Measurements from ENCODE around the gene IPO5. TPM values are rescaled to one million over a fixed set of nuclear protein-coding genes. Genes with fewer than 3 reads are reported as not detected.

IPO5 gene
- total RNA-seq, 1 experiment from 2014 or later: 247 TPM

DNA sequence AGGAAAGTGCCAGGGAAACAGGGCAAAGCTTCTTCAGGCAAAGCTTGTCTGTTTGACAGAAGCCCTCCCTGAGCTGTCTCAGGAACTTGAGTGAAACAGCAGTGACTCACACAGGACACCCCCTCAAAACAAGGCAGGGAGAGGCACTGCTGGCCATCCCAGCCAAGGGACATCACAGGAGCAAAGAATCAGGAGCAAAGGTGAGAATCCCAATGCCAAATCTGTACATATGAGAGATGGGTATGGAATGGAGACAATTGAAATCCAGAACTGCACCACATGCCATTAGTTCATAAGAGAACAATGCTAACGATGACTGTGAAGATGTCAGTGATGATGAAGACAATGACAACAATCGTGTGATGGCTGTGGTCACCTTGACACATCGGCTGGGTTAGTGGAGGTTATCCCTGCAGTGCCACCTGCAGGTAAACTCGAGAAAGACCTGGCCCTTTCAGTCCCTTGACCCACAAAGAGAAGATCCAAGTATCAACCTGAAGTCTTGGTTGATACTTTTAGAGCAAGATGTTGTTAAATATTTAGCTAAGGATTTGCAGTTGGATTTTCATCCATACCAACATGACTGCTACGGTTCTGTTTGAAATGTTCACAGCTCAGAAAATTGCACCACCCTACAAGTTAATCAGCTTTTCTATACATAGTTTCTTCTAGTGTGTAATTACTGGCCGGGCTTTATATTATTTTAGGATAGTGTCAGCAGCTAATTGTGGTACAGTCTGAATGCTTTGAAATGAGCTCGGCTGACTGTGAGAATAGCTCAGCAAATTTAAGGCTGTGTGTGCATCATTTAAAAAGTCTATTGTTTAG, 42.0 kb upstream of the IPO5 start:
- CTCF ChIA-PET: interaction anchor here (1.2 kb wide), 1 partner anchor 55 kb away, joined by 6 read pairs; no protein-coding TSS in a partner anchor
- Mint-ChIP-seq H3K27me3 (ENCODE audit: insufficient read depth, unreplicated experiment) (peaks cover 14% of the 10 kb centered on the region), H3K4me3 (ENCODE audit: unreplicated experiment) (no peak overlapping the region), H3K9me3 (ENCODE audit: unreplicated experiment) (peaks cover 17% of the 10 kb centered on the region), H3K4me1 (ENCODE audit: low read depth, unreplicated experiment) (no peaks in the 10 kb centered on the region), H3K27ac (ENCODE audit: unreplicated experiment) (no peak overlapping the region), H3K36me3 (ENCODE audit: insufficient read depth, unreplicated experiment) (no peaks in the 10 kb centered on the region)
- intact Hi-C loops (cut with micrococcal nuclease; ENCODE audit: unreplicated experiment): loop anchor here (1.0 kb wide), 1 partner anchor 56 kb away; no protein-coding TSS in a partner anchor
- Histone ChIP-seq H3K36me3 (ENCODE audit: control insufficient read depth, insufficient read depth, low read length) (no peaks in the 10 kb centered on the region), H3K27me3 (replicated peaks; ENCODE audit: control insufficient read depth, insufficient read depth, low read length) (no peaks in the 10 kb centered on the region), H3K4me3 (ENCODE audit: low read depth, low read length) (no peak overlapping the region), H3K9me3 (peaks cover 5% of the 10 kb centered on the region; the same call in 1 of the 2 replicates), H3K4me1 (no peaks in the 10 kb centered on the region)
- peak in 1 of 2 experiments; percentile 40 for DNase-seq
- POLR2A ChIA-PET: no interaction called here
- no TSS peak for BruUV-seq (replicated peaks)
- TF ChIP-seq, protein P1, sequence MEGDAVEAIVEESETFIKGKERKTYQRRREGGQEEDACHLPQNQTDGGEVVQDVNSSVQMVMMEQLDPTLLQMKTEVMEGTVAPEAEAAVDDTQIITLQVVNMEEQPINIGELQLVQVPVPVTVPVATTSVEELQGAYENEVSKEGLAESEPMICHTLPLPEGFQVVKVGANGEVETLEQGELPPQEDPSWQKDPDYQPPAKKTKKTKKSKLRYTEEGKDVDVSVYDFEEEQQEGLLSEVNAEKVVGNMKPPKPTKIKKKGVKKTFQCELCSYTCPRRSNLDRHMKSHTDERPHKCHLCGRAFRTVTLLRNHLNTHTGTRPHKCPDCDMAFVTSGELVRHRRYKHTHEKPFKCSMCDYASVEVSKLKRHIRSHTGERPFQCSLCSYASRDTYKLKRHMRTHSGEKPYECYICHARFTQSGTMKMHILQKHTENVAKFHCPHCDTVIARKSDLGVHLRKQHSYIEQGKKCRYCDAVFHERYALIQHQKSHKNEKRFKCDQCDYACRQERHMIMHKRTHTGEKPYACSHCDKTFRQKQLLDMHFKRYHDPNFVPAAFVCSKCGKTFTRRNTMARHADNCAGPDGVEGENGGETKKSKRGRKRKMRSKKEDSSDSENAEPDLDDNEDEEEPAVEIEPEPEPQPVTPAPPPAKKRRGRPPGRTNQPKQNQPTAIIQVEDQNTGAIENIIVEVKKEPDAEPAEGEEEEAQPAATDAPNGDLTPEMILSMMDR (IDR thresholded peaks at IDR 0.05; ENCODE audit: insufficient read depth in 1 of 2, low read depth in 1 of 2, low read length in 1 of 2, severe bottlenecking in 1 of 2, unreplicated experiment in 1 of 2): peak; percentile 53 to 54

DNA sequence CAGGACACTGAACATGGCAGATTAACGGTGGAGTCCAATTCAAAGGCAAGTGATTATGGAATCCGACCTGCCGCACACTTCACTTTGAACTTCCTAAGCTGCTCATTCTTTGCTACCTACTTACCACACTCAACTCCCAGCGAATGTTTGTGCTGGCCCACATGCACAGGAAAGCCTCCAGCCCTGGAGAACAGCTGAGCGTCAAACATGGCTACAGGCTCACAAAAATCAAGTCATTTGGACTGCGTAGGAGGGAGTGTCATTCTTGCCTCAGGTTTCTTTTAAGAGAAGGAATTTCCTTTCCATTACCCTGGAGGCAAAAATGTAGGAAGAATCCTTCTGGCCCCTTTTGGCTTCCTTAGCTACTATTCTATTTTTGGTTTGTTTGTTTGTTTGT, 41.3 kb upstream of the IPO5 start:
- H3K4me3 Mint-ChIP-seq (ENCODE audit: unreplicated experiment): no peak overlapping the region
- no peaks in the 10 kb centered on the region for H3K4me1 ChIP-seq
- no peak for DNase-seq
- peaks cover 14% of the 10 kb centered on the region for H3K27me3 Mint-ChIP-seq (ENCODE audit: insufficient read depth, unreplicated experiment)
- H3K4me3 ChIP-seq (ENCODE audit: low read depth, low read length): no peak overlapping the region
- no peaks in the 10 kb centered on the region for H3K36me3 Mint-ChIP-seq (ENCODE audit: insufficient read depth, unreplicated experiment)
- peaks cover 8% of the 10 kb centered on the region; the same call in 1 of the 2 replicates for H3K9me3 ChIP-seq
- H3K27ac Mint-ChIP-seq (ENCODE audit: unreplicated experiment): no peak overlapping the region
- peaks cover 20% of the 10 kb centered on the region for H3K9me3 Mint-ChIP-seq (ENCODE audit: unreplicated experiment)
- CTCF ChIA-PET: interaction anchor here (1.2 kb wide), 1 partner anchor 56 kb away, joined by 6 read pairs; no protein-coding TSS in a partner anchor
- H3K4me1 Mint-ChIP-seq (ENCODE audit: low read depth, unreplicated experiment): no peaks in the 10 kb centered on the region
- no peaks in the 10 kb centered on the region for H3K36me3 ChIP-seq (ENCODE audit: control insufficient read depth, insufficient read depth, low read length)
- TF ChIP-seq, protein P1 (IDR thresholded peaks at IDR 0.05; ENCODE audit: insufficient read depth in 1 of 2, low read depth in 1 of 2, low read length in 1 of 2, severe bottlenecking in 1 of 2, unreplicated experiment in 1 of 2): no peak
- H3K27me3 ChIP-seq (replicated peaks; ENCODE audit: control insufficient read depth, insufficient read depth, low read length): no peaks in the 10 kb centered on the region
- POLR2A ChIA-PET: no interaction called here
- intact Hi-C loops (cut with micrococcal nuclease; ENCODE audit: unreplicated experiment): no loop called here
- BruUV-seq (replicated peaks): no TSS peak

DNA sequence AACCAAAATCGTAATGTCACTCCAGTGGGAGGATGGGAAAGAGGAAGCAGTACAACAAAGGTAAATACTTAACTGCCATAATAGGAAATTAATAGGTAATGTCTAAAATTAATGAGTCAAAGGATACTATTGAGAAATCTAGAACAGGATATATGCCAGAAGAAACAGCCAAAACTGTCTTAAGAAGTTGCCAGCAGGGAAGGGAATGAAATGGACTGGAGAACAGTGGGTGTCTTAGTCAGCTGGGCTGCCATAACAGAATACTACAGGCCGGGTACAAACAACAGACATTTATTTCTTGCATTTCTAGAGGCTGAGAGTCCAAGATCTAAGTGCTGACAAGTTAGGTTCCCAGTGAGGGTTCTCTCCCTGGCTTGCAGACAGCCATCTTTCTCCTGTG, 40.3 kb upstream of the IPO5 start:
- CTCF ChIA-PET: no interaction called here
- Mint-ChIP-seq H3K4me3 (ENCODE audit: unreplicated experiment) (no peak overlapping the region), H3K36me3 (ENCODE audit: insufficient read depth, unreplicated experiment) (no peaks in the 10 kb centered on the region), H3K27me3 (ENCODE audit: insufficient read depth, unreplicated experiment) (peaks cover 4% of the 10 kb centered on the region), H3K9me3 (ENCODE audit: unreplicated experiment) (peaks cover 20% of the 10 kb centered on the region), H3K27ac (ENCODE audit: unreplicated experiment) (no peak overlapping the region), H3K4me1 (ENCODE audit: low read depth, unreplicated experiment) (no peaks in the 10 kb centered on the region)
- POLR2A ChIA-PET: no interaction called here
- H3K27me3 ChIP-seq (replicated peaks; ENCODE audit: control insufficient read depth, insufficient read depth, low read length): no peaks in the 10 kb centered on the region
- BruUV-seq (replicated peaks): no TSS peak
- no peaks in the 10 kb centered on the region for H3K4me1 ChIP-seq
- H3K36me3 ChIP-seq (ENCODE audit: control insufficient read depth, insufficient read depth, low read length): no peaks in the 10 kb centered on the region
- peaks cover 8% of the 10 kb centered on the region; the same call in 1 of the 2 replicates for H3K9me3 ChIP-seq
- H3K4me3 ChIP-seq (ENCODE audit: low read depth, low read length): no peak overlapping the region
- TF ChIP-seq, protein P1 (IDR thresholded peaks at IDR 0.05; ENCODE audit: insufficient read depth in 1 of 2, low read depth in 1 of 2, low read length in 1 of 2, severe bottlenecking in 1 of 2, unreplicated experiment in 1 of 2): no peak
- intact Hi-C loops (cut with micrococcal nuclease; ENCODE audit: unreplicated experiment): no loop called here
- DNase-seq: no peak

Data from Caco-2 (cell line).